Pulmonary artery endothelial cell (primary cell): ENCODE measurements around the gene SNX25. TPM values are rescaled to one million over a fixed set of nuclear protein-coding genes. Genes with fewer than 3 reads are reported as not detected.
"Not testable (repeated sequence)": the region's sequence is repeated elsewhere in the genome, so short reads cannot be mapped to it uniquely, and the experiment has no call there.

ENCODE experiments used
- DNase-seq: peaks from one replicate; pipeline ENCODE4 v3.0.0-alpha.2; 2011; ENCODE audit warnings: low read depth, low spot score
- total RNA-seq: library from RNA; depleted of rRNA; stranded (reverse); fragments of >200 nt; gene quantifications from 2 replicates; pipeline ENCODE4 v1.2.3, GENCODE V29; 2014

SNX25 gene
- total RNA-seq, result 23.5 and 28.8 TPM in 2 replicates

- peak; percentile 39 for DNase-seq
These were observed at the start of gene SNX25 for GRCh38 chr4:185209031-185209851. SNX25 (plus strand) TSS chr4:185209598; CDS start chr4:185209827, 229 bp downstream.

- no peak for DNase-seq
These were observed 43.8 kb upstream of the SNX25 start for GRCh38 chr4:185165605-185166063.

GRCh38 chr4:185167234-185167633, 42.2 kb upstream of the SNX25 start:
- DNase-seq, result no peak

GRCh38 chr4:185171373-185172071, 37.9 kb upstream of the SNX25 start:
- DNase-seq, result no peak

- no peak for DNase-seq
These were observed 29.9 kb upstream of the SNX25 start for GRCh38 chr4:185179488-185179887.

- DNase-seq, result no peak
These were observed 27.2 kb upstream of the SNX25 start for GRCh38 chr4:185182239-185182638.

- DNase-seq, result peak; percentile 75
These were observed 25.6 kb upstream of the SNX25 start for GRCh38 chr4:185183622-185184281.

GRCh38 chr4:185186769-185187168, 22.6 kb upstream of the SNX25 start:
- no peak for DNase-seq

GRCh38 chr4:185189606-185190305, 19.6 kb upstream of the SNX25 start:
- DNase-seq, result no peak

- DNase-seq, result no peak
These were observed 19.0 kb upstream of the SNX25 start for GRCh38 chr4:185190306-185190856.

- no peak for DNase-seq
These were observed 17.3 kb upstream of the SNX25 start for GRCh38 chr4:185192059-185192458.

GRCh38 chr4:185194924-185195888, 14.2 kb upstream of the SNX25 start:
- DNase-seq, result no peak

GRCh38 chr4:185196437-185196836, 13.0 kb upstream of the SNX25 start:
- DNase-seq, result no peak

- DNase-seq, result not testable (repeated sequence)
These were observed 11.2 kb upstream of the SNX25 start for GRCh38 chr4:185198189-185198588.

GRCh38 chr4:185201977-185202962, 7.1 kb upstream of the SNX25 start:
- no peak for DNase-seq

- no peak for DNase-seq
These were observed 6.4 kb upstream of the SNX25 start for GRCh38 chr4:185202984-185203485.

GRCh38 chr4:185203486-185204237, 5.7 kb upstream of the SNX25 start, which contains the start of gene CFAP97:
CFAP97 (minus strand) TSS chr4:185204000; CDS start chr4:185191196, 12,804 bp downstream.
- DNase-seq, result peak; percentile 73
